Caco-2 (cell line): Measurements from ENCODE around the gene SEC62. TPM values are rescaled to one million over a fixed set of nuclear protein-coding genes. Genes with fewer than 3 reads are reported as not detected.
A peak's percentile ranks its signal among the peaks of the same experiment; 100 is the strongest.

Experiments
- BruUV-seq: library from RNA; stranded (reverse); fragments of 400-500 nt; replicated peaks from 2 replicates; lab custom pipeline; 2021; lab: Mats Ljungman, UMichigan
- CTCF ChIA-PET: fragments of 300-600 bp; sonication (Branson Sonifier 250); formaldehyde crosslinking; loops from one replicate; lab custom pipeline; 2022; ENCODE audit warnings: antibody characterized with exemption; lab: Charles Lee
- POLR2A ChIA-PET: fragments of 300-600 bp; sonication (Branson Sonifier 250); formaldehyde crosslinking; loops from one replicate; lab custom pipeline; 2022; ENCODE audit warnings: antibody characterized with exemption; lab: Charles Lee
- DNase-seq, 2 experiments: peaks; one replicate each; pipeline versions ENCODE4 v3.0.0 to v3.0.0-alpha.2; 2020 to 2022
- H3K27me3 ChIP-seq: replicated peaks from 2 replicates; pipeline ENCODE4 v1.6.0; 2011; ENCODE audit warnings: low read length; ENCODE audit not compliant: control insufficient read depth, insufficient read depth
- H3K36me3 ChIP-seq: 2 replicates; pipeline ENCODE4 v1.5.1; 2011; ENCODE audit warnings: low read length; ENCODE audit not compliant: control insufficient read depth, insufficient read depth
- H3K4me1 ChIP-seq: fragments of 250-450 bp; sonication (Bioruptor Pico); 2 replicates; pipeline ENCODE4 v1.5.1; 2020; ENCODE audit warnings: mild to moderate bottlenecking
- H3K4me3 ChIP-seq: 2 replicates; pipeline ENCODE4 v1.5.1; 2011; ENCODE audit warnings: low read depth, mild to moderate bottlenecking, control low read depth, low read length
- H3K9me3 ChIP-seq: fragments of 250-450 bp; sonication (Bioruptor Pico); 2 replicates; pipeline ENCODE4 v1.5.1; 2020; ENCODE audit warnings: mild to moderate bottlenecking, moderate library complexity
- H3K27ac Mint-ChIP-seq: one replicate; pipeline ENCODE4 v1.8.0; 2022; ENCODE audit warnings: mixed read lengths; ENCODE audit not compliant: unreplicated experiment
- H3K27me3 Mint-ChIP-seq: one replicate; pipeline ENCODE4 v1.8.0; 2022; ENCODE audit warnings: mixed read lengths; ENCODE audit not compliant: insufficient read depth, unreplicated experiment
- H3K36me3 Mint-ChIP-seq: one replicate; pipeline ENCODE4 v1.8.0; 2022; ENCODE audit warnings: mild to moderate bottlenecking, mixed read lengths; ENCODE audit not compliant: insufficient read depth, unreplicated experiment
- H3K4me1 Mint-ChIP-seq: one replicate; pipeline ENCODE4 v1.8.0; 2022; ENCODE audit warnings: low read depth, mixed read lengths; ENCODE audit not compliant: unreplicated experiment
- H3K4me3 Mint-ChIP-seq: one replicate; pipeline ENCODE4 v1.8.0; 2022; ENCODE audit warnings: mild to moderate bottlenecking, moderate library complexity, mixed read lengths; ENCODE audit not compliant: unreplicated experiment
- H3K9me3 Mint-ChIP-seq: one replicate; pipeline ENCODE4 v1.8.0; 2022; ENCODE audit warnings: mixed read lengths; ENCODE audit not compliant: unreplicated experiment
- CTCF ChIP-seq, 2 experiments: fragments of 200-600 bp in 1 of 2; IDR thresholded peaks; 1 replicate in 1 of 2; 2 replicates in 1 of 2; pipeline versions ENCODE4 v1.5.1 to v1.8.0; 2011 to 2022; ENCODE audit warnings: antibody characterized with exemption in 1 of 2, control low read depth in 1 of 2, inconsistent platforms in 1 of 2, low read depth in 1 of 2, low read length in 1 of 2, mild to moderate bottlenecking in 1 of 2, moderate library complexity in 1 of 2; ENCODE audit not compliant: insufficient read depth in 1 of 2, severe bottlenecking in 1 of 2, unreplicated experiment in 1 of 2
- intact Hi-C: fragments of 100-400 bp; cut with micrococcal nuclease; formaldehyde crosslinking; loops from one replicate; pipeline ENCODE4 v1.10.0; 2022; ENCODE audit not compliant: unreplicated experiment
- total RNA-seq: library from RNA; stranded (reverse); gene quantifications from 2 replicates; pipeline ENCODE4 v1.2.3, GENCODE V29; 2022

SEC62 gene
- total RNA-seq, 1 experiment from 2014 or later = 74.7 TPM

GRCh38 chr3:169980055-169980454, 13.4 kb downstream of the SEC62 start:
- CTCF ChIA-PET = no interaction called here
- no TSS peak for BruUV-seq
- intact Hi-C loops = no loop called here
- TF ChIP-seq CTCF (IDR thresholded peaks at IDR 0.05; ENCODE audit: insufficient read depth in 1 of 2, low read depth in 1 of 2, low read length in 1 of 2, severe bottlenecking in 1 of 2, unreplicated experiment in 1 of 2) = no peak
- Mint-ChIP-seq H3K4me1 (no peaks in the 10 kb centered on the region), H3K27ac (peak overlapping the region; percentile 5), H3K9me3 (no peaks in the 10 kb centered on the region), H3K4me3 (no peak overlapping the region), H3K36me3 (peaks cover 60% of the 10 kb centered on the region), H3K27me3 (no peaks in the 10 kb centered on the region)
- peak in 1 of 2 experiments; percentile 8 for DNase-seq
- H3K36me3 ChIP-seq = 0 out of 2 replicates have a peak, but pooled peaks cover 1% of the 10 kb centered on the region
- H3K4me1 ChIP-seq = peaks cover 5% of the 10 kb centered on the region; the same call in 1 of the 2 replicates
- no peak overlapping the region for H3K4me3 ChIP-seq
- H3K9me3 ChIP-seq = no peaks in the 10 kb centered on the region
- H3K27me3 ChIP-seq = no peaks in the 10 kb centered on the region
- POLR2A ChIA-PET = interaction anchor here (0.6 to 0.7 kb wide), 2 partner anchors 12 to 153 kb away, joined by 3 read pairs; no protein-coding TSS in a partner anchor

- POLR2A ChIA-PET = no interaction called here
- Histone ChIP-seq H3K4me3 (no peak overlapping the region), H3K27me3 (no peaks in the 10 kb centered on the region), H3K36me3 (peaks cover 1% of the 10 kb centered on the region; the same call in 1 of the 2 replicates), H3K4me1 (peaks cover 5% of the 10 kb centered on the region; the same call in 1 of the 2 replicates), H3K9me3 (no peaks in the 10 kb centered on the region)
- DNase-seq = no peak
- no peak for TF ChIP-seq CTCF (IDR thresholded peaks at IDR 0.05; ENCODE audit: insufficient read depth in 1 of 2, low read depth in 1 of 2, low read length in 1 of 2, severe bottlenecking in 1 of 2, unreplicated experiment in 1 of 2)
- H3K27me3 Mint-ChIP-seq = no peaks in the 10 kb centered on the region
- H3K4me1 Mint-ChIP-seq = no peaks in the 10 kb centered on the region
- H3K36me3 Mint-ChIP-seq = peaks cover 62% of the 10 kb centered on the region
- H3K4me3 Mint-ChIP-seq = no peak overlapping the region
- H3K9me3 Mint-ChIP-seq = no peaks in the 10 kb centered on the region
- H3K27ac Mint-ChIP-seq = no peak overlapping the region
- no TSS peak for BruUV-seq
- CTCF ChIA-PET = no interaction called here
- intact Hi-C loops = no loop called here
These were observed 17.7 kb downstream of the SEC62 start for GRCh38 chr3:169984292-169984691.

GRCh38 chr3:169990431-169990830, 23.8 kb downstream of the SEC62 start:
- no peaks in the 10 kb centered on the region for H3K27me3 Mint-ChIP-seq
- Histone ChIP-seq H3K4me1 (no peaks in the 10 kb centered on the region), H3K27me3 (no peaks in the 10 kb centered on the region), H3K9me3 (no peaks in the 10 kb centered on the region), H3K36me3 (no peaks in the 10 kb centered on the region; the same call in 1 of the 2 replicates), H3K4me3 (no peak overlapping the region)
- BruUV-seq = no TSS peak
- TF ChIP-seq CTCF (IDR thresholded peaks at IDR 0.05; ENCODE audit: insufficient read depth in 1 of 2, low read depth in 1 of 2, low read length in 1 of 2, severe bottlenecking in 1 of 2, unreplicated experiment in 1 of 2) = no peak
- no peak overlapping the region for H3K4me3 Mint-ChIP-seq
- peaks cover 17% of the 10 kb centered on the region for H3K36me3 Mint-ChIP-seq
- ChIA-PET CTCF (no interaction called here), POLR2A (no interaction called here)
- no peaks in the 10 kb centered on the region for H3K9me3 Mint-ChIP-seq
- no peak overlapping the region for H3K27ac Mint-ChIP-seq
- no peak for DNase-seq
- no peaks in the 10 kb centered on the region for H3K4me1 Mint-ChIP-seq
- intact Hi-C loops = no loop called here
